Stimulated activated CD8-positive, alpha-beta memory T cell treated with anti-CD3 and anti-CD28 coated beads, Interleukin-2, amount 100 ng/mL, for 48 hours (primary cell): ENCODE measurements around the gene MCM3.

ENCODE experiments used
- DNase-seq, 2 donors: peaks; one replicate each; pipeline ENCODE4 v3.0.0-alpha.2; 2020; ENCODE audit warnings: low read depth in 2 of 2

Gene MCM3

GRCh38 chr6:52284460-52285176 is at the start of gene MCM3:
Gene MCM3, minus strand, starts transcription at chr6:52284742. Its CDS starts 68 bp downstream, at chr6:52284674.
- DNase-seq, result peak; percentile 85 to 91

DNA sequence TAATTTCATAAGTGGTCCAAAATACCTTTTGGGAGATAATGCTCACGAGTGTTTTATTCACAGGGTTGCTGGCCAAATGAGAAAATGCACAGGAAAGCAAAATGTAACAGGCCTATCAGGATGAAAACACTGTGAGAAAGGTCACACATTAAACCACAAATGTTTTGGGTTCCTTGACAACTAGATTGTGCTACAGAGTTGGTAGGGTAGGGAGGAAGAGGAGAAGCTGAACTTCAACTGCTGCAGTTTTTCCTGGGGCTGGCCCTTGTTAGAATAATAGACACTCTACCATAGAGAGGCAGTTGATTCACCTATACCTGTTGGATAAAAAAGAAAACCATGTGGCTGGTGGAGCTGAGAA is 49.3 kb upstream of the MCM3 start:
- no peak for DNase-seq

- DNase-seq, result no peak
These were observed 47.4 kb upstream of the MCM3 start for GRCh38 chr6:52331793-52332457.

DNA sequence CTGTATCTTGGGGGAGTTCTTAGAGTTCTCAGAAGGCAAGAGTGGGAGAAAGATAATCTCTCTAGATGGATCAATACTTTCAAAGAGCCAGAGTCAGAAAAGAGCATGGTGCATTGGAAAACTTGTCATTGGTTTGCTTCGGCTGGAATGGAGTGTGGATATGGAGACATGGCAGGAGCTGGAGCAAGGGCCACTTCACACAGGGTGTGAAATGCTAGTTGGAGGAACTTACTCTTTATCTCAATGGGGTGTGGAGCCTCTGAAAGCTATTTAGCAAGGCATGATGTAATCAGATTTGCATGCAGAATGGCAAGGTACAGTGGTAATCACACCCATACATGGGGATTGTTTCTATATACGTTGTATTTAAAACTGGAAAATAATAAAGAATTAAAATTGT is 45.9 kb upstream of the MCM3 start:
- no peak for DNase-seq

GRCh38 chr6:52328729-52329128 is 44.2 kb upstream of the MCM3 start:
- DNase-seq, result no peak

GRCh38 chr6:52328303-52328662 is 43.7 kb upstream of the MCM3 start:
- no peak for DNase-seq

DNA sequence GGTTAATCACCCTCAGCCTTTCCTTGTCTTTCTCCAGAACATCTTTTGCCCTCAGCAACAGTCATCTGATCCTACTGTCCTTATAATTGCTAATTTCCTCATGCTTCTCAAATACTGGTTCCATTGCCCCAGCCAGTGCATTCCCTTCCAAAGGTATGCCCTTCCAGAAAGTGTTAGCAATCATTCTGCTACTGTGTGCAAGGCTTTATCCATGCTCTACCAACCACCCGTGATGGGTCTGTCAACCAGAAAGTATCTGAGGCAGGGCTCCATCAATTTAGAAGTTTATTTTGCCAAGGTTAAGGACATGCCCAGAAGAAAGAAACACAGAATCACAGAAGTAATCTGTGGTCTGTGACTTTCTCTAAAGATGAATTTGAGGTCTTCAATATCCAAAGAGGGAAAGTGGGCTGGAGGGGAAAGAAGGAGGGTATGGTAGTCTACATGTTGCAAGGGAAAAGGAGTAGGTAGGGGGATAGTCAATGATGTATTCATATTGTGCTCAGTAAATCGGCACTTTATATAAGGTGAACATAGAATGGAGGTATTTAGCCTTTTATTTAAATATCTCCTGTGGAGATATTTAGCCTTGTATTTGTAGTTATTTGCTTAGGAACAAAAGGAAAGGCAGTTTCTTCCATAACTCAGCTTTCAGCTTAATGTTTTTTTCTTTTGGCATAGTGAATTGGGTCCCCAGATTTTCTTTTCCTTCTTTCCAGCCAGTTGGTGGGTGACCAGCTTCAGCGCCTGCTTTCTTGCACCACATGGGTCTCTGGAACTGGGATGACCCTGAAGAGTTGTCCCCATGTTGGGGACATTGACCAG is 42.2 kb upstream of the MCM3 start:
- no peak for DNase-seq

- DNase-seq, result no peak
These were observed 41.3 kb upstream of the MCM3 start for GRCh38 chr6:52325695-52326471.

DNA sequence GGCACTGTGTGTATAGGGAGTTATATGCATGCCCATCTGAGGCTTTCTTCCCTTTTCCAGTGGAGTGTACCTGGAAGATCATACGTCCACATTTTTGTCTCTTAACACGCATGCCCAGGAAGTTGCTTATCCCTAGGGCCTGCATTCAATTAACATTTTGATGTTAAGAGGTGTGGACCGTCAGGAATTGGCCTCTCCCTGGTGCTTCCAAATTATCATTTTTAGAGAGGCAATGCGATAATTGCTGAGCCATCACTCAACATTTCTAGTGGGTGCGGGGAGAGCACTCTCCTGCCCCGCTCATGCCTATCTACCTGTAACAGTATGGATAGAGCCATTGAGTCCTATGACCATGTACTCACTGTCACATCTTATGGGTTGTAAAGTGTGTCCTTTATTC is 39.6 kb upstream of the MCM3 start:
- DNase-seq, result no peak

DNA sequence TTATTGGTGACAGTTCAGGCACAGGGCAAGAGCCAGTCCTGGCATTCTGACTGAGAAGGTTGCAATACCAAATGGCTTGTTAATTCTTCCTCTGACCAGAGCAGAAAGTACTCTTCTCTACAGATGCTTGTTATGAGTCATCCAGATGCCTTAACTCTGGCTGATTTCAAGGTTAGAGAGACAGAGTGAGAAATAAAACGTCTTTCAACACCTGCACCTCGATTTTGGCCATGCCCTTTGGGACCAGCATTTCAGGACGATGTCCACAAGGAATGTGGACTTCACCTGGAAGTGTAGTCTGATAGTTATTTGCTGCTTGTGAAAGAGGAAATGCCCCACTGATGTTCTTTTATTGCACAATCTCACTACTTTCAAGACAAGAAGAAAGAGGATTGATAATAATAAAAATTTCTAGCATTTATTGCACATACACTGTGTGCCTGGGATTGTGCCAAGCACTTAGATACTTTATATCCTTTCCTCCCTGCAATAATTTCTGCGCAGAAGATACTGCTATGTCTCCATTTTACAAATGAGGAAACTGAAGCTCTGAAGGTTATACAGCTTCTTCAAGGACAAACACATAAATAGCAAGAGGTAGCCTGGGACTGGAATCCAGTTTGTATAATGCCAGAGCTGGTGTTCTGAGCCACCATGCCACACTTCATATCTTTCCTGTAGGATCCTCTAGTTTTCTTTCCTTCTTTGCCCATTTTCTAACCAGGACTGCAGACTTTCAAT is 33.5 kb upstream of the MCM3 start:
- no peak for DNase-seq

DNA sequence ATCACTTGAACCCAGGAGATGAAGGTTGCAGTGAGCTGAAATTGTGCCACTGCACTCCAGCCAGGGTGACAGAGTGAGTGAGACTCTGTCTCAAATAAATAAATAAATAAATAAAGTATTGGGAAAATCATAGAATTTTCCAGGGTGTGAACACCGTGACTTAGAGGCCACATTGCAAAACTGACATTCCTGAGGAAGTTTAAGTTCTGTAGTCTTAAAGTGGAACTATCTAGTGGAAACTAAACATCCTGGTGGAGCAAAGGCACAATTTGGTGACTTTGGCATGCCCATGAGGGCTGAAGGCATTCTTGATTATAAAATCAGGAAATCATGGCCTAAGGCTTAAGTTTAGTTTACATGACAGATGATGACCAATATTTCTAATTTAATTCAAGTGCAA is 32.7 kb upstream of the MCM3 start:
- DNase-seq, result no peak

DNA sequence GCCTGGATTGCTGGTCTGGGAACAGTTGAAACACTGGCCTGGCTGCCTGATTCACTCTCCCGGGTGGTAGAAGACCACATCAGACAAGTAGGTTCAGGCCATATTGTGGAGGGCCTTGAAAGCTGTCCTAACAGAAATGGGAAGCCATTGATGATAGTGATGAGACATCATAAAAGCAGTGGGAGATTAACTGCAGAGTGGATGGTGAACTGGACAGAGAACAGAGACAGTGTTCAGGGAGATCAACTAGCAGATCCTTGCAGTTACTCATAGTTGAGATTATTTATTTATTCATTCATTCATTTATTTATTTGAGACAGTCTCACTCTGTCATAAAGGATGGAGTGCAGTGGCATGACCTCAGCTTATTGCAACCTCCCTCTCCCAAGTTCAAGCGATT is 30.2 kb upstream of the MCM3 start:
- no peak for DNase-seq

- no peak for DNase-seq
These were observed 27.9 kb upstream of the MCM3 start for GRCh38 chr6:52312461-52312860.

GRCh38 chr6:52310932-52311331 is 26.4 kb upstream of the MCM3 start:
- DNase-seq, result no peak

DNA sequence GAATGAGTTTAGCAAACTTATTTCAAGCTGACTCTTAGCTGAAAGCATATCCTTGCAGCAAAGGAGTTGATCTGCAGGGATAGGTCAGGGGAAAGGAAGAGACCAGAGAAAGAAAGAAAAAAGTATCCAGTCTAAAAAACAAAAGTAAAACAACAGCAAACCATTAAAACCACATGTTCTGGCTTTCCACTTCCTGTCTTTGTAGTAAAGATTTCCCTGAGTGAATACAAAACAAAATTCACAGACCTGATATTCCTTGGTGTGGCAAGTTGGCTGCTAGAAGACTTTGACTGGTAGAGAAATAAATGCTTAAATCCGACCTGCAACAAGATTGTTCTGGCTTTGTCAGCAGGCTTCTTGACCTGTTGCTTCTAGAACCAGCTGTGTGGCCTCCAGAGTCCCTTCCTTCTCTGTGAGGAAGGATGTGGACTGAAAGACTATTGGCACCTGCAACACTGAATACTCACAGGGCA is 23.4 kb upstream of the MCM3 start:
- DNase-seq, result no peak

DNA sequence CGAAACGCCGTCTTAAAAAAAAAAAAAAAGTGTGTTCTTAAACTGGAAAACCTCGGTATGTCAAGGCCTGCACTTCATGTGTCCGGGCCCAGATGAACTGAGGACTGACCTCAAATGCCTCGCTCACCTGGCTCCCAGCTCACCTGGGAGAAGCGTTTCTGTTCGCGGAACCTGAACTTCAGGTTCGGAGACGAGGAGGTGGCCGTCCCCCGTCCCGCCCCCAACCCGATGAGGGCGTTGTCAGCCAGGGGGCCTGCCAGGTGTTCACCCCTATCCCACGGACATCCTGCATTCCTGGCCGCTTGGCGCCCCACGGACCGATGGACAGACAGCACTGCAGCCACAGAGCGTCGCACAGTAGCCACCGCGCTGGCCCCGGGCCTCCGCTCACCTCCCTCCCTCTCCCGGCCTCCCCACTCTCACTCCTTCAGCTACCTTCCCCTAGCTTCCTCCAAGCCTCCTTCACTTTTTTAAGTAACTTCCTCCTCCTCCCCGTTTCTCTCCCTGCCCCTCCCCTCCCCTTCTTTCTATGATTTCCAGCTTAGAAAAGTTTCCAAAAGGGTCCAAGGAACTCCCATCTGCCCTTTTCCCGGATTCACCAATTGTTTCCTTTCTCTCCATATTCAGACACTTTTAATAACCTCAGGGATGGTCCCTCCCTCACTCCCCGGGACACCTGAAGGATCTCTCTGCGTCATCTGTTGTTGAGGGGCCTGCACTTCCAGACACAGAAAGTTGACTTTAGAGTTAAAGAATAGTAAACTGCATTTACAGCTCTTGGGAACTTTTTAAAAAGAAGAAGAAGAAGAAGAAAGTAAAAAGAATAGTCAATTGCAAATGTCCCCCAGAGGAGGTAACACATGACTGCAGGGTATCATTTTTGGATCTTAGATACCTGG is 22.7 kb upstream of the MCM3 start:
- no peak for DNase-seq

GRCh38 chr6:52305948-52306767 is 21.6 kb upstream of the MCM3 start:
- no peak for DNase-seq

DNA sequence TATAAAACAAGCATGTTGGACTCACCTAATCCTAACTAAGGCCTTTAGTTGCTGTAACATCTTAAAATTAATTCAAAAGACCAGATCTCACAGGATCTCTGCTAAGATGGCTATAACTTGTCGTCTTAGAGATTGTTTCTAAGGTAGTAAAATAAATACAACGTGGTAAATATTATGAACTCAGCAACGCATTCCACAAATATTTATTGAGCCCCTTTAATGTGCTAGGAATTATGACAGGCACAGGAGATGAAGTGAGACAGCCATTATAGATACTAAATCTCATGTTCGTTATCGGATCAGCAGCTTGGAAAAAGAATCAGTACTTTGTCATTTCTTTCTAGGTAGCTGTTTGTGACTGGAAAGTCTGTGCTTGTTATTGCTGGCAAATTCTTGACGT is 20.9 kb upstream of the MCM3 start:
- DNase-seq, result no peak

GRCh38 chr6:52304983-52305390 is 20.4 kb upstream of the MCM3 start:
- no peak for DNase-seq
